GM19099 (cell line): Measurements from ENCODE around the gene SUMF1.
A peak's percentile ranks its signal among the peaks of the same experiment; 100 is the strongest.

Source experiments
- POLR2A ChIP-seq: IDR thresholded peaks from 3 replicates; pipeline ENCODE4 v1.6.1; 2011; ENCODE audit warnings: low read depth; ENCODE audit not compliant: insufficient read length; ENCODE audit errors: extremely low read depth

The SUMF1 gene

DNA sequence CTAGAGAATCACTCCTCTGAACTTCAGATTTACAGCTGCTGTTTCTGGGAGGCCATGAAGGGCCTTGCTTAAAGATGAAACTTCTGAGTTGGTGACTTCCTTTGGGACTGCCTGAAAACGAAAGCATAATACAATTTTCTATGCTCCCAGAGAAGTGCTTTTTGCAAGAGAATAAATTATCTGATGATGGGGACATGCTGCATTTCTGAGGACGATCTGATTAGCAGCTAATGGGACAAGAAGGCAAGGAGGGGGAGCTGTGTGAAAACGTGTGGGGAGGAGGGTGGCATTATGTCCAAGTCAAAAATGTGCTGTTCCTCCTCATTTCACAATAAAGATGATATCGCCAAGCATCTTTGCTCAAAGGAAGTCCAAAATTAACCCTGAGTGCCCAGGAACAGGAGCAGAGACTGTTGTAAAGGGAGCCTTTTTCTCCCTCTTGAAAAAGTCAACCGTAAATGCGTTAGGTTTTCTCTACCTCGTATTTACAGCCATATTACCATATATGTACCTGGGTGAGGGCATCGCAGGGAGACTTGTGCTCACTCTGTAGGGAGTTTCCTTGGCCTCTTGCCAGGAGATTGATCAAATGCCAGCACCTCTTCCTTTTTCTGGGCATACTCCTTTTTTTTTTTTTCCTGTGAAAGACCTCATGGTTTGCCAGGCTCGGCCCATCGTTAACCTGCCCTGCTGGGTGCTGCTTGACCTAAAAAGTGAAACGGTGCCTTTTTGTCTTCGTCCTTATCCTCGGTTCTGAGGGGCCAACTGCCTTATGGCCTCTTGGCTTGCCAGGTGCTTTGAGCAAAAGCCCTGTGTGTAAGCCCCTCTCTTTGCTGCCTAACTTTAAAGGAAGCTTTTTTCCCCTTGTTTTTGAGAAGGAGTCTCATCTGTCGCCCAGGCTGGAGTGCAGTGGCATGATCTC is 37.5 kb upstream of the SUMF1 start:
- TF ChIP-seq POLR2A = no peak

DNA sequence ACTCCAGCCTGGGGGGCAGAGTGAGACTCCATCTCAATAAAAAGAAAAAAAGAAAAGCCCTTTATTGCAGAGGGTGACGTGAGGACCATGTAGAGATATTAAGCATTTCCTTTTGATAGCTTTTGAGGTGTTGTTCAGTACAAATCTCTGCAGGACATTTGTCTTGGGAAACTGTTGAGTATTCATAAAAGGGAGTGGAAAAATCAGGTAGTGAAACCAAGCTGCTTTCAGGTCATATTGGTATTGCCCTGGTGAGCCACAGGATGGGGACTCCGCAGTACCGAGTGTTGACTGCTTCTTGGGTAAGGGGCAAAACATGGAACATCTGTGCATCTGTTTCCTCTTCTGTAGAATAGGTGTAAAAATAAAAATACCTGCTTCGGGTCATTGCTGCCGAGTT is 36.0 kb upstream of the SUMF1 start:
- TF ChIP-seq POLR2A = no peak

DNA sequence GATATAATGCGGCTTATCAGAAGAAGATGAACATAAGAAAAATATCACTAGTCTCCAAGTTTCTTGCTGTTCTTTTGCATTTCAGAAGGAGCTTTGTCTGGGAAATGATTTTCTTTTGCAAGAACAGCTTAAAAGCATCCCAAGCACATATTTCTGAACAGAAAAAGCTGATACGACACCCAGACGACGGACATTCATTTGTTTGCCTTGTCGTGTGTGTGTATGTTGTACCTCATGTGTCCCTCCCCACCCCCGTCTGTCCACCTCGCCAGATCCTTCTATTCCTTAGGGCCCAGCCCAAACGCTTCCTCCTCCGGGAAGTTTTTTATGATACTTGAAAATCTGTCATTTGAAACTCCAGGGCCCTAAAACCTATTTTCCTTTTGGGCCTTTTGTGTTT is 34.9 kb upstream of the SUMF1 start:
- TF ChIP-seq POLR2A = no peak

DNA sequence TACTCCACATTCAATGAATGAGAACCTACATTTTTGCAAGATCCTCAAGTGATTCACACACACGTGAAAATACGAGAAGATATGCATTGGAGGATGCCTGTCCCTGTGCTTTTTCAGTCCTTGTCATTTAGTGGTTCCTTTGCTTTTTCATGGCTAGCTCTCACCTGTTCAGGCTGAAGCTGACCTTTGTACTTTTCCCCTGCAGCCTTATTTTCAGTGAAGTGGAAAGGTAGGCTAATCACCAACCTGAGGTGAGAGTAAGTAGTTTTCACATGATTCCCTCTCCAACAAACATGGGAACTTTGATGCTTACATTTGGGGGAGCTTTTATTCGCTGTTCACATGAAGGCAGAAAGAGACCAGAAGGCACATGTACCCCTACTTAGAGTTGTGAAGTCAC is 34.4 kb upstream of the SUMF1 start:
- TF ChIP-seq POLR2A = no peak

DNA sequence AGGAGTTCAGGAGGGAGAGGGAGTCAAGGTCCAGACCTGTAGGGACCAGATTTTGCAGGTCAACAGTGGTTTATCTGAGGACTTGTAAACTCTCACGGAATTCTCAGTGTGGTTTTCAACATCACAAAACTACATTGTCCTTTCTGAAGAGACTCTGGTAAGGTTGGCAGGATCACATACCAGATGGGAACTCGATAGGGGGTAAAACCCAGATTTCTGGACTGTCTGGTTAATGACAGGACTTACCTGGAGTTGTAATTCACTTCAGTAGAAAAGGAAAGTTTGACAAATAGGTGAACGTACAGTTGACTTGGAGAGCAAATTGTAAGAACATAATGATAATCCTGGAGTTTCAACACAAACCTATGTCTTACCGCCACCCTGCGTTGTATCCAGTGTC is 31.4 kb upstream of the SUMF1 start:
- TF ChIP-seq POLR2A = no peak

DNA sequence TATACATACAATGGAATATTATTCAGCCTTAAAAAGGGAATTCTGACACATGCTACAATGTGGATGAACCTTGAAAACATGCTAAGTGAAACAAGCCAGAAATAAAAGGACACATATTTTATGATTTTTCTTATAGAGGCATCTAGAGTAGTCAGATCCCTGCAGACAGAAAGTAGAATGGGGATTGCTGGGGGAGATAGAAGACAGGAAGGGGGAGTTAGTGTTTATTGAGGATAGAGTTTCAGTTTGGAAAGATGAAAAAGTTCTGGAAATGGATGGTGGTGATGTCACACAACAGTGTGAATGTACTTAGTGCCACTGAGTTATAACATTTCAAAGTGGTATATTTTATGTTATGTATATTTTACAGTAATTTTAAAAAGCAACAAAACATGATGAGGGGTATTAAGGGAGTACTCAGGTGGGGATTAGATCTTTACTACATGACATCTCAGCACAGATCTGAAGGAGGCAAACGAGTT is 30.8 kb upstream of the SUMF1 start:
- TF ChIP-seq POLR2A = no peak

GRCh38 chr3:4497005-4497692 is 30.1 kb upstream of the SUMF1 start:
- no peak for TF ChIP-seq POLR2A

DNA sequence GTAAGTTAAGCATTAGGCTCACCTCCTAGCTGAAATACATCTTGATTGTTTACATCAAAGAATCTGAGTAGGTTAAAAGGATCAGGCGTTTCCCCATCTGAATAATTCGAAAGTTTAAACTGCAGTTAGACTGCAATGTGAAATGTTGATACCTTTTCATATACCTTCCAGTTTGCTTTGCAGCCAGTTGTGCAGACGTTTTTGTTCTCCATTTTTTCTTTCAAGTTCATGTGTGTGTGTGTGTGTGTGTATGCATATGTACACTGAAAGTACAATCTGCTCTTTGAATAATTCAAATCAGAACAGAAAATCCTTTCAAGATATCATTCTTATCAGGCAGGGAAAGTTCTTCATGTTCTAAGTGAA is 29.0 kb upstream of the SUMF1 start:
- no peak for TF ChIP-seq POLR2A

- TF ChIP-seq POLR2A = no peak
Measured at GRCh38 chr3:4495294-4496086, 28.4 kb upstream of the SUMF1 start.

GRCh38 chr3:4494895-4495264 is 27.8 kb upstream of the SUMF1 start:
- TF ChIP-seq POLR2A = no peak

- no peak for TF ChIP-seq POLR2A
Measured at GRCh38 chr3:4493941-4494894, 27.1 kb upstream of the SUMF1 start.

GRCh38 chr3:4493014-4493940 is 26.2 kb upstream of the SUMF1 start, which contains the start of gene ITPR1:
ITPR1 (plus strand) TSS chr3:4493348; CDS start chr3:4516492, 23,144 bp downstream.
- TF ChIP-seq POLR2A = peak; percentile 99

DNA sequence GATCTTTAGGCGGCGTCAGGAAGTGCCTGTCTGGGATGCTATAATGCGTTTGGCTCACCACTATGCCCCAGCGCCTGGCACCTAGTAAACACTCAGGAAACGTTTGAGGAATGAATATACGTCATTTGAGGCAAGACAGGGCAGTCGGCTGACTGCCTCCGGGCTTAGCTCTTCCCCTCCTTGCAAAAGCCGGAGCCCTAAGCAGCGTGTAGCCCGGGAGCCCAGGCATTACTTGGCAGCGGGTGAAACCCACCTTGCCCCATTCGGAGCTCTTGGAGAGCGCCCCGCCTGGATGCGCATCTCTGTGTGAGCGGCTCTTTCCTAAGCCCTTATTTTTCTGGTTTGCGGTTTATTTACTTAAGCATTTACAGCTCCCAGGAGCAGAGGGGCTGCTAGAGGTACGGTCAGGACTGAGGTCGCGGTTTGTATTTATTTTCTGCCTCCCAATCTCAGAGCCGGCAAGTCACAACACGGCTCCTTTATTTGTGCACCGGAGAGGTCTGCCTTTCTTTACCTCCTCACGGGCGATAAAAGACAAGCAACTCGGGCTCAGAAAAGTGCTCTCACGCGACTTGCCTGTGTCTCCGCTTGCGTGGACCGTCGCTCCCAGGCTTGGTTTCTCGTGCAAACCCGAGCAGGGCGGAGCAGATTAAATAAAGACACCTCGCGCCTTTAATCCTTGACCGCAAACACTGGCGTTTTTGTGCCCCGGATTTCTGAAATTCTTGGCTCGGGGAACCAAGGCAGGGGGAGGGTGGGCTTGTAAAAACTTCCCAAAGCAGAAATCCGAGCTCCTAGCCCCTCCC is 25.3 kb upstream of the SUMF1 start:
- no peak for TF ChIP-seq POLR2A

GRCh38 chr3:4491855-4492207 is 24.8 kb upstream of the SUMF1 start:
- TF ChIP-seq POLR2A = no peak
